Measurements from ENCODE around the gene LIPT1.

LIPT1 gene

GRCh38 chr2:99171377-99172140 lies 16.8 kb downstream of the LIPT1 start:
- Histone ChIP-seq H3K4me1 (no peaks in the 10 kb centered on the region), H3K27ac (no peak overlapping the region), H3K27me3 (no peaks in the 10 kb centered on the region), H3K9me3 (no peaks in the 10 kb centered on the region), H3K4me3 (no peak overlapping the region), H3K36me3 (peaks cover 39 to 53% (median 51%) of the 10 kb centered on the region in 3 donors)
- intact Hi-C loops (cut with DNase I; ENCODE audit: low total_unique reads) = no loop called here
- no peak for DNase-seq
- no peak for TF ChIP-seq CTCF (IDR thresholded peaks at IDR 0.05)

GRCh38 chr2:99180755-99181623 lies 26.2 kb downstream of the LIPT1 start, which contains the start of the genes MITD1 and MRPL30:
TSS of gene MITD1 (minus strand) at chr2:99181058. CDS start at chr2:99180981, 77 bp downstream.
TSS of gene MRPL30 (plus strand) at chr2:99181184. CDS start at chr2:99186204, 5,020 bp downstream.
- peak; percentile 90 to 96 for DNase-seq
- Histone ChIP-seq H3K4me1 (peaks cover 0 to 35% (median 26%) of the 10 kb centered on the region in 4 donors), H3K9me3 (no peaks in the 10 kb centered on the region), H3K27ac (peak within 1 kb of the TSS; percentile 69 to 78), H3K4me3 (peak within 1 kb of the TSS; percentile 71 to 91), H3K27me3 (no peaks in the 10 kb centered on the region), H3K36me3 (no peaks in the 10 kb centered on the region)
- intact Hi-C loops (cut with DNase I; ENCODE audit: low total_unique reads) = loop anchor here (5.0 to 10.0 kb wide), 2 partner anchors 39 to 154 kb away; partner anchors contain the start of genes C2orf15, EIF5B and TXNDC9
- peak in 1 of 2 experiments; percentile 13 for TF ChIP-seq CTCF (IDR thresholded peaks at IDR 0.05)

DNA sequence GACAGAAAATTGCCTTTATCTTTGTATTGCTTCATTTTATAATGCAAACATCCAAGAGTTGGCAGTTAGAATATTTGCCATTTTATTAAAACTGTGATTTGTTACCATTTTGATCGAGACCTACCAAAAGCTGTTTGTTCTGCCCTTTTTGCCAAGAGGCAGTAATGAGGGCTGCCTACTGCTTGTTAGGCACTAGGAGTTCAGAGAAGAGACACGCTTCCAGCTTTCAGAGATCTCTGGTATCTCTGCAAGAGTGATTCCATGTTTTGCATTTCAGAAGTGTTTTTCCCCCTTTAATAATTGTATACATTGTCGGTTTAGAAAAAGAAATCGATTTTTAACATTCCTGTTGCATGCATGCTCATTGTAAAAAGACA lies 26.8 kb downstream of the LIPT1 start:
- no peak for DNase-seq
- Histone ChIP-seq H3K27ac (peak overlapping the region; percentile 69 to 78), H3K9me3 (no peaks in the 10 kb centered on the region), H3K27me3 (no peaks in the 10 kb centered on the region), H3K36me3 (peaks cover 0 to 2% (median 0%) of the 10 kb centered on the region in 3 donors), H3K4me1 (peaks cover 0 to 35% (median 26%) of the 10 kb centered on the region in 4 donors), H3K4me3 (peak overlapping the region; percentile 71 to 91)
- intact Hi-C loops (cut with DNase I; ENCODE audit: low total_unique reads) = loop anchor here (5.0 to 10.0 kb wide), 2 partner anchors 39 to 153 kb away; partner anchors contain the start of genes C2orf15, EIF5B and TXNDC9
- no peak for TF ChIP-seq CTCF (IDR thresholded peaks at IDR 0.05)

GRCh38 chr2:99183025-99183424 lies 28.3 kb downstream of the LIPT1 start:
- no peak overlapping the region for H3K4me3 ChIP-seq
- TF ChIP-seq CTCF (IDR thresholded peaks at IDR 0.05) = no peak
- intact Hi-C loops (cut with DNase I; ENCODE audit: low total_unique reads) = loop anchor here (5.0 to 10.0 kb wide), 2 partner anchors 41 to 152 kb away; partner anchors contain the start of genes C2orf15, EIF5B and TXNDC9
- peaks cover 0 to 16% (median 0%) of the 10 kb centered on the region in 3 donors for H3K36me3 ChIP-seq
- no peak overlapping the region for H3K27ac ChIP-seq
- DNase-seq = no peak
- H3K9me3 ChIP-seq = no peaks in the 10 kb centered on the region
- H3K27me3 ChIP-seq = no peaks in the 10 kb centered on the region
- peaks cover 0 to 35% (median 26%) of the 10 kb centered on the region in 4 donors for H3K4me1 ChIP-seq

- intact Hi-C loops (cut with DNase I; ENCODE audit: low total_unique reads) = loop anchor here (5.0 to 10.0 kb wide), 2 partner anchors 43 to 150 kb away; partner anchors contain the start of genes C2orf15, EIF5B and TXNDC9
- H3K27ac ChIP-seq = no peak overlapping the region
- H3K4me1 ChIP-seq = peaks cover 0 to 25% (median 17%) of the 10 kb centered on the region in 4 donors
- peaks cover 5 to 34% (median 6%) of the 10 kb centered on the region in 3 donors for H3K36me3 ChIP-seq
- no peak overlapping the region for H3K4me3 ChIP-seq
- H3K27me3 ChIP-seq = no peaks in the 10 kb centered on the region
- no peak for TF ChIP-seq CTCF (IDR thresholded peaks at IDR 0.05)
- H3K9me3 ChIP-seq = no peaks in the 10 kb centered on the region
- no peak for DNase-seq
Measured at GRCh38 chr2:99184811-99185210, 30.0 kb downstream of the LIPT1 start.
